Duodenal mucosa (tissue), 2 donors: ENCODE data around the gene EYA3.
A peak's percentile ranks its signal among the peaks of the same experiment; 100 is the strongest.

Experiments used
- H3K27ac ChIP-seq: one replicate; pipeline ENCODE4 v1.7.0; 2013; ENCODE audit warnings: low read depth, low read length
- H3K27me3 ChIP-seq, 2 donors: one replicate each; pipeline ENCODE4 v1.7.0; 2013; ENCODE audit warnings: low read length in 2 of 2, control low read depth in 1 of 2; ENCODE audit not compliant: insufficient read depth in 2 of 2, control insufficient read depth in 1 of 2
- H3K36me3 ChIP-seq, 2 donors: one replicate each; pipeline ENCODE4 v1.7.0; 2013; ENCODE audit warnings: low read length in 2 of 2, control low read depth in 1 of 2; ENCODE audit not compliant: insufficient read depth in 2 of 2, control insufficient read depth in 1 of 2
- H3K4me1 ChIP-seq, 2 donors: one replicate each; pipeline ENCODE4 v1.7.0; 2013; ENCODE audit warnings: low read length in 2 of 2, control low read depth in 1 of 2; ENCODE audit not compliant: insufficient read depth in 2 of 2, control insufficient read depth in 1 of 2
- H3K4me3 ChIP-seq, 2 donors: one replicate each; pipeline ENCODE4 v1.7.0; 2013; ENCODE audit warnings: low read length in 2 of 2, low read depth in 1 of 2
- H3K9ac ChIP-seq, 2 donors: one replicate each; pipeline ENCODE4 v1.7.0; 2013; ENCODE audit warnings: low read length in 2 of 2, low read depth in 1 of 2
- H3K9me3 ChIP-seq, 2 donors: one replicate each; pipeline ENCODE4 v1.7.0; 2013; ENCODE audit warnings: low read length in 2 of 2, control low read depth in 1 of 2; ENCODE audit not compliant: control insufficient read depth in 1 of 2

The EYA3 gene

GRCh38 chr1:28056129-28056925 is 32.1 kb downstream of the EYA3 start:
- Histone ChIP-seq H3K4me1 (peaks cover 7 to 24% of the 10 kb centered on the region in 2 donors), H3K36me3 (no peaks in the 10 kb centered on the region), H3K4me3 (no peak overlapping the region), H3K9me3 (no peaks in the 10 kb centered on the region), H3K9ac (peak overlapping the region in 1 of 2 donors; percentile 19), H3K27me3 (no peaks in the 10 kb centered on the region), H3K27ac (no peak overlapping the region)

DNA sequence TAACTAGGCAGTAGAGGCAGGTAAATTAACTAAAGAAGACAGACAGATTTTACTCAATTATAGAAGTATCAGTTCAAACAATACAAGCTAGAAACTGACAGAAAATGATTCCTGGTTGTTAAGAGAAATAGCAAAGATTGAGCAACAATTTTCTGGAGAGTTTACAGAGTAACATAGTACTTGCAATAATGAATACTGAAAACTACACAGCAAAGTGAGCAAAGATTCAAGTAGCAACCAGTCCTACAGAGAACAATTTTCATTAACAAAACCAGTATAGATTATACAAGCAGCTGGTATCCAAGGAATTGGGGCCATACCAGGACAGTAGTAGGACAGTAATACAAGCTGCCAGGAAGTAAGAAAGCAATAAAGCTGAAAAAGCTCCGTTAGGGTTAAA is 37.6 kb downstream of the EYA3 start:
- Histone ChIP-seq H3K4me1 (peaks cover 0 to 4% of the 10 kb centered on the region in 2 donors), H3K36me3 (peaks cover 5 to 12% of the 10 kb centered on the region in 2 donors), H3K4me3 (no peak overlapping the region), H3K9ac (no peak overlapping the region), H3K27ac (no peak overlapping the region), H3K27me3 (no peaks in the 10 kb centered on the region), H3K9me3 (no peaks in the 10 kb centered on the region)

- no peaks in the 10 kb centered on the region for H3K9me3 ChIP-seq
- H3K4me3 ChIP-seq, result no peak overlapping the region
- no peaks in the 10 kb centered on the region for H3K4me1 ChIP-seq
- no peaks in the 10 kb centered on the region for H3K27me3 ChIP-seq
- H3K9ac ChIP-seq, result no peak overlapping the region
- peaks cover 7 to 12% of the 10 kb centered on the region in 2 donors for H3K36me3 ChIP-seq
- no peak overlapping the region for H3K27ac ChIP-seq
These were observed 41.7 kb downstream of the EYA3 start for GRCh38 chr1:28046716-28047115.

DNA sequence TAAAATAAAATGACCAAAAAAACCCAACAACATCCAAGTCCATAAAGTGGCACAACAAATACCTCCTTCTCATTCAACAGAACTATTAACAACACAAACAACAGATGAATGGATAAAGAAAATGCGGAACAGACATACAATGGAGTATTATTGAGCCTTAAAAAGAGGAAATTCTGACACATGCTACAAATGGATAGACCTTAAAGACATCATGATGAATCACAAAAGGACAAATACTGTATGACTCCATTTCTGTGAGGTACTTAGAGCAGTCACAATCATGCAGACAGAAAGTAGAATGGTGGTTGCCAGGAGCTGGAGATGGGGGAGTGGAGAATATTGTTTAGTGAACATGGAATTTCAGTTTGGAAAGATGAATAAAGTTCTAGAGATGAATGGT is 42.6 kb downstream of the EYA3 start:
- Histone ChIP-seq H3K27me3 (no peaks in the 10 kb centered on the region), H3K27ac (no peak overlapping the region), H3K4me3 (no peak overlapping the region), H3K9me3 (no peaks in the 10 kb centered on the region), H3K9ac (no peak overlapping the region), H3K36me3 (peaks cover 7 to 16% of the 10 kb centered on the region in 2 donors), H3K4me1 (no peaks in the 10 kb centered on the region)

DNA sequence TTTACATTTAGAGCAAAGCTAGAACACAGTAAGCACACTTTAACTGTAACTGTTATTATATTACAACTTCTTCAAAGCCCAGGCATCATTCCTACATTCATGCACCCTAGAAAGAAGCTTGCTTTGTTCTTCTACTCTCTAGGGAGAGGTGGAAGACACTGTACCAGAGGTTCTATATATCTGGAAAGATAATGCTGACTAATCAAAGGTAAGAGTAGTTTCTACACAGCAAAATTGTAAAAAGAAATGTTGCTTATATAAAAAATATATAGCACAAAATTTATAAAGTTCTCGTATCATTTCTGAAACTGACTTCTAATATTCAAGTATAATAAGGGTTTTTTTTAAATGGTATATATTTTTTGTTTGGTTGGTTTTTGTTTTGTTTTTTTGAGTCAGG is 44.0 kb downstream of the EYA3 start:
- Histone ChIP-seq H3K9ac (no peak overlapping the region), H3K27ac (no peak overlapping the region), H3K9me3 (no peaks in the 10 kb centered on the region), H3K36me3 (peaks cover 7 to 23% of the 10 kb centered on the region in 2 donors), H3K4me1 (no peaks in the 10 kb centered on the region), H3K4me3 (no peak overlapping the region), H3K27me3 (no peaks in the 10 kb centered on the region)

DNA sequence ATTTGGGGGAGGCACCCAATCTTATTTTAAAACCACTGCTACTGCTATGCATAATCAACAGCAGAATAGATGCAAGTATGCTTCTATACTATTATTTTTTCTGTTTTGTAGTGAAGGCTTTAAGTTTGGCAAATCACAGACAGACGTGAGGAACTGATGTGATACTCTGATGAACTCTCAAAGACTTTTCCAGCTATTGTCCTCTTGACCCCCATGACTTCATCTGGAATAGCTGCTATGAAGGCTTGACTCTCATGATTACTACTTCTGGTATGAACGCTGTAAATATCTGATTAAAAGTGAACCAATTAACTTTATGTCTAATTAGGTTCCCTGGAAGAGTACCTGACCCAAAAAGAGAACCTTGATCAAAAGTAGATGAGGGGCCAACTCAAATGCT is 49.1 kb downstream of the EYA3 start:
- no peak overlapping the region for H3K27ac ChIP-seq

DNA sequence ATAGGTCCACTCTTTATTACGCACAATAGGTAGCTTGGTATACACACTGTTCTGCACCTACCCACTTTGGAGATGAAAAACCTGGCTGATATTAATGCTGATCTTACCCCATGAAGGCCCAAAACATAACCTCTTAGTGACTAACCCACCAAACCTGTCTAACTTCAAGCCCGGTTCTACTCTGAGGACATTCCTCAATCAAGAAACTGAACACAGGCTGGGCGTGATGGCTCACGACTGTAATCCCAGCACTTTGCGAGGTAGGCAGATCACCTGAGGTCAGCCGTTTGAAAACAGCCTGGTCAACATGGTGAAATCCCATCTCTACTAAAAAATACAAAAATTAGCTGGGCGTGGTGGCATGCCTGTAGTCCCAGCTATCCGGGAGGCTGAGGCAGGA is 50.5 kb downstream of the EYA3 start:
- Histone ChIP-seq H3K27me3 (no peaks in the 10 kb centered on the region), H3K4me1 (no peaks in the 10 kb centered on the region), H3K4me3 (no peak overlapping the region), H3K36me3 (peaks cover 0 to 32% of the 10 kb centered on the region in 2 donors), H3K9me3 (no peaks in the 10 kb centered on the region), H3K9ac (no peak overlapping the region), H3K27ac (no peak overlapping the region)

More for the DNA sequence above, 49.1 kb downstream of the EYA3 start:
- Histone ChIP-seq H3K9ac (no peak overlapping the region), H3K9me3 (no peaks in the 10 kb centered on the region), H3K4me3 (no peak overlapping the region), H3K4me1 (no peaks in the 10 kb centered on the region), H3K27me3 (no peaks in the 10 kb centered on the region), H3K36me3 (peaks cover 2 to 32% of the 10 kb centered on the region in 2 donors)

DNA sequence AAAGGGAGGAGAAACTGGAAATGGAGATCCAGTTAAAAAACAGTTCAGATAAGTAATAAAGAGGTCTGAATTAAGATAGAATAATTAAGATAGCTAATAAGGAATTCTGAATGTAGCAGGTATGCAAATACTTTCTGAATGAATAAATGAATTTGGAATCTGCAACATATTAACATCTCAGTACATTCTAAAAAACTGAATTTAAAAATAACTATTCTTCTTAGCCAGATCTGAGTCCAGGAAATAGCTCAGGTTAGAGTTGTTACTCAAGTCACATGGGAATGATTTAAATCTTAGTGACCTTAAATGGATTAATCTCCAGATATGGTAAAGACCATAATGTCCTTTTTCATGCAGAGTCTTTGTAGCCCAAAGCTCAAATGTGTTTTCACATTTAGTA is 51.2 kb downstream of the EYA3 start:
- no peak overlapping the region for H3K4me3 ChIP-seq
- H3K9me3 ChIP-seq, result no peaks in the 10 kb centered on the region
- no peak overlapping the region for H3K9ac ChIP-seq
- H3K36me3 ChIP-seq, result peaks cover 0 to 32% of the 10 kb centered on the region in 2 donors
- H3K4me1 ChIP-seq, result no peaks in the 10 kb centered on the region
- no peak overlapping the region for H3K27ac ChIP-seq
- no peaks in the 10 kb centered on the region for H3K27me3 ChIP-seq

DNA sequence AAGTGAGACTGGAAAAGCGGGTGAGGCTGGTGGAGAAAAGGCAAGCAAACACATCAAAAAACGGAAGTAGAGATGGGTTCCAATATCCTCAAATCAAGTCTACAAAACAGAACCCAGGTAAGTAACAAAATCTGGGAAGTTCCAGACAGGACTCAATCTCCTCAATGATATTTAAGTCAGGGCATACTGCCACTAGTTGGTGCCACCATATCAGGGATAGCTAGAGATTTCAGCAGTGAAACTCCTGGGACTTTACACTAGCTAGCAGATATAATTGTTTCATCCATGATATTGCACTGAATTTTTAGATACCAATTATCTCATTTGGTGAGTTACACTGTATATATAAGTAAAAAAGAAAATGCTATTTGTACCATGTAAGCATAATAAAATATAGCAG is 52.0 kb downstream of the EYA3 start:
- no peak overlapping the region for H3K27ac ChIP-seq
- no peaks in the 10 kb centered on the region for H3K9me3 ChIP-seq
- H3K4me1 ChIP-seq, result no peaks in the 10 kb centered on the region
- H3K27me3 ChIP-seq, result no peaks in the 10 kb centered on the region
- no peak overlapping the region for H3K4me3 ChIP-seq
- peaks cover 0 to 32% of the 10 kb centered on the region in 2 donors for H3K36me3 ChIP-seq
- H3K9ac ChIP-seq, result no peak overlapping the region

DNA sequence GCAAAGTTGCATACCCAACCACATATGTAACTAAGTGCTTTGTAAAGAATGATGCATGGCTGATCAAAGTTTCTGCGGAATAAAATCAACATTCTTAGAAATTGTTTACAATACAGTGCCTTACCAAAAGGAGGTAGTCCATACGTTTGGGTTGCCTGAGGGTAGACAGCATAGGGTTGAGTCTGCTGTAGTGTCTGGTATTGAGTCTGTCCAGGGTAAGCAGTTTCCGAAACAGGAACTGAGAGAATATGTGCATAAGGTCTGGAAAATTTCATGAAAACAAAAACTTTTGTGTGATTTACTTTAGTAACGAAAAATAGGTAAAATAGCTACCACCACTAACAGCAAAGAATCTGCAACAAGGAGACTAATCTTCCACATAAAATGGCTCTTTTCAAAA is 53.0 kb downstream of the EYA3 start:
- Histone ChIP-seq H3K9ac (no peak overlapping the region), H3K9me3 (no peaks in the 10 kb centered on the region), H3K36me3 (peaks cover 0 to 27% of the 10 kb centered on the region in 2 donors), H3K4me3 (no peak overlapping the region), H3K4me1 (no peaks in the 10 kb centered on the region), H3K27ac (no peak overlapping the region), H3K27me3 (no peaks in the 10 kb centered on the region)
